SH-SY5Y (cell line): ENCODE data around the gene SYNJ2.

Experiments
- GATA2 ChIP-seq: IDR thresholded peaks from 2 replicates; pipeline ENCODE4 v1.6.1; 2011; ENCODE audit warnings: mild to moderate bottlenecking, low read depth, low read length
- GATA3 ChIP-seq: IDR thresholded peaks from 2 replicates; pipeline ENCODE4 v1.6.1; 2011; ENCODE audit warnings: low read depth, mild to moderate bottlenecking, low read length, moderate library complexity

Gene SYNJ2

GRCh38 chr6:157981395-157982101, at the start of gene SYNJ2:
Gene SYNJ2 (plus strand): TSS chr6:157981863. CDS start chr6:157981962, 99 bp downstream.
- TF ChIP-seq GATA2 (no peak), GATA3 (no peak)

GRCh38 chr6:157935786-157936185, 45.9 kb upstream of the SYNJ2 start:
- TF ChIP-seq GATA2 (no peak), GATA3 (no peak)

DNA sequence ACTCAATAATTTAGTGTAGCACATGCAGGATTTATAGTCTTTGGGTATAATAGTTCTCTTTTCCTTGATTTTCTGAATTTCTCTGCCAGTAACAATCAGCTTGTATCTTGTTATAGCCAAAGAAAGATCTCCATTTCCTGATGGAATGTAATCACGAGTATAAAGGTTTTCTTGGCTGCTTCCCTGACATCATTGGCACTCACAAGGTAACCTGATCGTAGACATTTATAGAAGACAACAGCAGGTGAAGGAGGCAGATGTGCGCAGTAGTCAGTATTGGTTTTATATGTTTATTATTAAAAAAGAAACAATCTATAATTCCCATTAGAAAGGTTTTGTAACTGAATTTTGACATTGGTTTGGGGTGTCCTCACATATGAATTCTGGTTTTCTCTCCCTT, 44.3 kb upstream of the SYNJ2 start:
- TF ChIP-seq GATA2: no peak
- no peak for TF ChIP-seq GATA3

DNA sequence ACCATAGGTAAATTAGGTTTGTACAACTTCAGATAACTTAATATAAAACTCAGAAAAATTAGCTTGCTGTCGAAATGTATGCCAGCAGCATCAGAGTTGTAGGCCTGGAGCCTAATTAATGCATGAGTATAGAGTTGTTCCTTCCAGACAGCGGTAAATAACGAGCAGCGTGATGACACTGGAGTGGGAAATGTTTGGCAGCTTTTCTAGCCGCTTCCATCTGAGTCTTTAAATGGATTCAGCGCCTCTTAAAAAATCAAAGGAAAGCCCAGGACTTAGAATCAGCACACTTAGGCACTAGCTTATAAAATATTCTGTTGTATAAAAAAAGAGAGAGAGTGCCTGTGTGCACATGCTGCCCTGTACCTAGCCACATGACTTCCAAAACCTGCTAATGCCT, 43.7 kb upstream of the SYNJ2 start:
- TF ChIP-seq GATA2 (no peak), GATA3 (no peak)

DNA sequence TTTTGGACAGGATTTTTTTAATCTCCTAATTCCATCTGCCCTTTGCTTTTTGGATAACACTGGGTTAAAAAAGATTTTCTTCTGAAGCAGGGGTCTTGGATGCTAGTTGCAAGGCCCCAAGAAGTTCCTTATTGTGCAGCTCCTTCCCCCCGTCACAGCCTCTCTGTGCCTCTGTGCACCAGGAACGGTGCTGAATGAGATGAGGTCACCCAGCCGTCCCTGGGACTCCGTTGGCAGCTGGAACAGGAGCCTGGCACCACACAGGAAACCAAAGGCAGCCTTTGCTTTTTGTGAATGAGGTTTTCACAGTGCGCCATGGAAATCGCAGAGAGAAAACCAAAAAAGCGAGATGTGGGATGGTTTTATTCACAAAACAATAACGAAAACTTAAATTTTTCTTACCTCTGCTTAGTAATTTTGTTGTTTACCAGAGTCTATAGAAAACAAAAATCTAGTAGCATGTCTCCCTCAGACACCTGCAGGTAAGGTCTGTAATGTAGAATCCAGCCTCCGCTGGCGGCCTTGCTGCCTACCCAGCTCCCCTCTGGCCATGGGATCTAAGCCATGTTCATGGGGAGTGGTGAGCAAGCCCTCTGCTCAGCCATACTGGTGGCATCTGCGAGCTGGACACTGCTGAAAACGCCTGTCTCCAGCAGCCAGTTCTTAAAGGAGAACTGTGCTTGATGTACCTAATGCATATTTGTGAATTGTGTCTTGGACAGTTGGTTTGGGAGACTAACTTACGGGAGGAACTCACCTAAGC, 40.4 kb upstream of the SYNJ2 start:
- TF ChIP-seq GATA3 (no peak), GATA2 (no peak)

- no peak for TF ChIP-seq GATA3
- TF ChIP-seq GATA2: no peak
These were observed 39.3 kb upstream of the SYNJ2 start for GRCh38 chr6:157942351-157942750.

DNA sequence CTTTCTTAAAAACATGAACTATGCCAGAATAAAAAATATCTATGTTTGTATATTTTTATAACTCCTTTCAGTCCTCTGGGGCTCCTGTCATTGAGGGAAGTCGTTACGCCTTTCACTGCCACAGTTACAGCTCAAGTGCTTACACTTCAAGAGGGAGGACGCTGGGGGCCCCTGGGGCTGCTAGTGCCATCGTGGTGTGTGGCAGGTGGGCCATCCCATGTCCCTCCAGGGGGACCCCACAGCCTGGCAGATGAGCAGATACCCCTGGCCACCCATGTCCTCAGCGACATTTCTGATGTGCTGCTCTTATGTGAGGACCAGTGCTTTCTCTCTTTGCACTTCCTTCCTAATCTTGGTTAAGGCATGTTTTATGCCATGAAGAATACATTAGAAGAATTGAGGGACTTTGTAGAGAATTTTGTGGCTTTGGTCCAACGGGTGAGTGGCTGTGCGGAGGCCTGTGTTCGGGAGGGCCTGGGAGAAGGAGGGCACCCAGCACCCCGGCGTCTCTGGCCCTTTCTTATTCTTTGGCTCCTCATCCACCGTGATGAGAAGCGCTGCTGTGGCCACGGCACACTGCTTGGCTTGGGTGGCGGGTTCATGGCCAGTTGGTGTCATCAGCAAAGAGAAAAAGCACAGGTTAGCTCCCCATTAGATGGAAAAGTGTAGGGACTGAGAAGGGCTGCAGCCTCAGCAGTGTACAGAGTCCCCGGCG, 38.3 kb upstream of the SYNJ2 start:
- TF ChIP-seq GATA2 (no peak), GATA3 (no peak)

DNA sequence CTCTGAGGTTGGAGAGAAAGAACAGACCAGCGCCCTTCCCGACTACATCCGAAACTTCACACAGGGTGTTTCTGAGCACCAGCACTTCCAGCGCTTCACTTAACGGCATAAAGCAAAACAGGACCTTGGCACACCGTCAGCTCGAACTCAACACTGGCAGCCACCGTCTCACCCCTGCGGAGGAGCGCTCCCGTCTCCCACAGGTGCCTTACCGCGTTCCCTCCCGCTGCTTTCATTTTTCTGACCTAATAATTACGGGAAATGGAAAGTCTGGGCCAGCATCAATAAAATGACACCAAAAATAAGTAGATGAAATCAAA, 37.7 kb upstream of the SYNJ2 start:
- TF ChIP-seq GATA2 (no peak), GATA3 (no peak)

DNA sequence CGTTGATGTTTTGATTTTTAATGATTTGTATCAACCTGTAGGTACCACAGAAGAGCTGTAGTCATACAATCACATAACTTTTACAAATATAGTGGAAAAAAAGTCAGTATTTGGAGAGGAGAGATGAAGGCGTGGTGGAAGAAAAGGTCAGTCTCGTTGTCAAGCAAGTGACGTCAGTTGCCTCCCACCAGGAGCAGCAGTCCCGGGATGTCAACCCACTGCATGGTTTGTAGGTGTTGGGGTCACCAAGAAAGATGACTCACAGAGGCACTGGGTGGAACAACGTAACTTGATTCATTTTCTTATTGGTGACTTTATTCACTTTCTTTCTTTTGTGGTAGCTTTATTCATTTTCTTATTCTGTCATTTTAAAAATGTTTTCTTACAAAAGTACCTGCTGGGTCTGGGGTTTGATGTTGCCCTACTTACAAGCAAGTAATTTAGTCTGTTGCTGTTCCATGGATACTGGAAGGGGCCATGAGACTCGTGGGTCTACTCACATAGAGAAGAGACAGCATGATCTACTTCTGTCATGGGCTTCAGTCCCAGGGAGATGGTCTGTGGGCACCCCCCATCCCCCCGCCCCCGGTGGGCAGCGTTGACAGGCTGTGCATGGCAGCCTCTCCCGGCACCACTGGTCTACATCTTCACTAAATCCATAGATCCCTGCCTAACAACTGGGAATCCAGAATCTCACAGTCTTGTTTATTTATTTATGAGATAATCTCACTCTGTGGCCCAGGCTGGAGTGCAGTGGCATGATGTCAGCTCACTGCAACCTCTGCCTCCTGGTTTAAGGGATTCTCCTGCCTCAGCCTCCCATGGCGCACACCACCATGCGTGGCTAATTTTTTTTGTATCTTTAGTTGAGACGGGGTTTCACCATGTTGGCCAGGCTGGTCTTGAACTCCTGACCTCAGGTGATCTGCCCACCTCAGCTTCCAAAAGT, 36.4 kb upstream of the SYNJ2 start:
- TF ChIP-seq GATA3 (no peak), GATA2 (no peak)

DNA sequence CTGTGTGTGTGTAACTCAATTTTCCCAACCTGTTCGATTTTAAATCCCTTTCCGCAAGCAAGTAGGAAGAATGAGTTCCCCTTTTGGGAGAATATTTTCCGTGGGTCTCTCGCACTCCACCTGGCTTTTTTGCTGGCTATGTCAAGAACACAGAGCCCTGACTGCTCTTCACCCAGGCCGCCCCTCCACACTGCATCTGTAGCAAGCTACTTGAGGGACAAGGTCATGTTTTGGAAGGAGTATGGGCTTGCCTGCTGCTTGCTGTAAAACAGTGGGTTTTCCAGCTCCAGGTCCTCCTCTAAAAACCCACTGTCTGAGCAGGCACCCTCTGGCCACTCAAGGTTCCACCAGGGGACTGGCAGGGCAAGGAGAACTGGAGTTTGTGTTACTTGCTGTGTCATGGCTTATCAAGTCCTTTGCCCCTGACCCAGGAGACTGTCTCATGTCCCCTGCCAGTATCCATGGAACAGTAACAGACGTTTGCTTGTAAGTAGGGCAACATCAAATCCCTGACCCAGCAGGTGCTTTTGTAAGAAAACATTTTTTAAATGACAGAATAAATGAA, 35.5 kb upstream of the SYNJ2 start:
- TF ChIP-seq GATA3 (no peak), GATA2 (no peak)

DNA sequence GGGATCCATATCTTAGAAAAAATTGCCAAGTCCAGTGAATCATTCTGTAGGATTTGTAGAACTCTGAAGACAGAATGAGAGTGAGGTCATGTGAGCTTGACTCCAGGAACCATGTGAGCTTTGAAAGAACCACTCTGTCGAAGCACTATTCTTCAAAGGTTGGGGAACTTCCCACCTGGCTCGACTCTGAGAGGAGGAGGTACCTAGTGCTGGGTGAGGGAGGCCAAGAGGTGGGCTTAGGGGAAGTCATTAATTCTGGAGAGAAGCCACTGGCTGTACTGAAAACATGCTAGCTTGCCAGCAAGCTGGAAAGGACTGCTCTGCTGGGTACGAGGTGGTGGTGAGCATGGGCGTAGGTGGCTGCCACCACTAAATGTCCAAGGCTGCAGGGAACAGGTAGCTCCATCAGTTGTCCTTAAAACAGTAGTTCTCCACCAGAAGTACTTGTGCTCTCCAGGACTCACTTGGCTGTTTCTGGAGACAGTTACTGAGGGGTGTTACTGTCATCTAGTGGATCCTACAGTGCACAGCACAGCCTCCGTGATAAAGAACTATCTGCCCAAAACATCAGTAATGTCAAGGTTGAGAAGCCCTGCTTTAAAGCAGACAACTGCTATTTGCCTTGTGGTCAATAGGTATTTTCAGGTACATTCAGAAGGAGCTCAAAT, 34.7 kb upstream of the SYNJ2 start:
- TF ChIP-seq GATA2 (no peak), GATA3 (no peak)

DNA sequence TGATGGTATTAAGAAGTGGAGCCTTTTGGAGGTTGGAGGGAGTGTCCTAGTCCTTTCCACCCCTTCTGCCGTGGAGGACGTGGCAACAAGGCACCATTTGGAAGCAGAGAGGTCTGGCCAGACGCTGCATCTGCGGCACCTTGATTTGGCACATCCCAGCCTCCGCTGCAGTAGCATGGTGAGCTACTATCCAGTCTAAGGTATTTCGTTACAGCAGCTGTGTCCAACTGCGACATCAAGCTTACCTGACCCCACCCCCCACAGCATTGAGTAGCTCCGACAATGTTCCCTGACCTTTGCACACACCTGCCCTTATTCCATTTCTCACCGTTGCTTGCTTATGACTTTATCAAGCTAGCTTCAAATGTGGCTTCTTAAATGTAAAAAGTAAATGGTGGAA, 29.8 kb upstream of the SYNJ2 start:
- TF ChIP-seq GATA3 (no peak), GATA2 (no peak)

DNA sequence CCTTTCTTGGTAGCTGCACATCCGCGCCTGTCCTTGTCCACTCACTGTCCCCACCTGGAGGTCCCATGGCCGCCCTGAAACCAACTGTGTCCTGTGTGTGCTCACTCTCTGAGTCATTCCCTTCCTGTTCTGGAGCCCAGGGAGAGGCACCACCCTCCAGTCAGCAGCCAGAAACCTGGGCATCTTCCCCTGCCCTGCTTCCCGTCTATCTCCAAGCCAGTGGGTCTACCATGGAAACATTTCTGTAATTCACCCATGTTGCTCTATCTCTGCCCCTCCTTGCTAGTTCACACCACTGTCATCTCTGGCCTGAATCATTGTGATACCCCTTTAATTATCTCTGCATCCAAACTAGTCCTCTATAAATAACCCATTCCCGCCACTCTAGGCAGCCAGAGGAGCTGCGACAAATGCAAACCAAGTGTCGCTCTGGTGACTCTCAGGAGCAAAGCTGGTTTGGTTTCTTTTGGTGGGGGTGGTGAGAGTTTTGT, 28.8 kb upstream of the SYNJ2 start:
- TF ChIP-seq GATA3 (no peak), GATA2 (no peak)
